BJ (cell line): Measurements from ENCODE around the gene HOOK2. TPM values are rescaled to one million over a fixed set of nuclear protein-coding genes. Genes with fewer than 3 reads are reported as not detected.

Experiments
- CTCF ChIA-PET: fragments of 350-600 bp; formaldehyde crosslinking; extraction: SDS; loops from one replicate; lab custom pipeline; 2021; ENCODE audit warnings: antibody characterized with exemption, inconsistent platforms; lab: Yijun Ruan, JAX
- POLR2A ChIA-PET: fragments of 300-600 bp; sonication (Branson Sonifier 250); formaldehyde crosslinking; extraction: SDS; loops from one replicate; lab custom pipeline; 2021; ENCODE audit warnings: antibody characterized with exemption; lab: Charles Lee
- DNase-seq: peaks from one replicate; pipeline ENCODE4 v3.0.0-alpha.2; 2011; ENCODE audit warnings: low read depth
- H3K27me3 ChIP-seq: 2 replicates; pipeline ENCODE4 v1.6.0; 2011; ENCODE audit warnings: low read length; ENCODE audit not compliant: control insufficient read depth, insufficient read depth
- H3K36me3 ChIP-seq: 2 replicates; pipeline ENCODE4 v1.5.1; 2011; ENCODE audit warnings: low read length; ENCODE audit not compliant: control insufficient read depth, insufficient read depth
- H3K4me3 ChIP-seq: 2 replicates; pipeline ENCODE4 v1.5.1; 2011; ENCODE audit warnings: low read depth, mild to moderate bottlenecking, control low read depth, low read length
- CTCF ChIP-seq: IDR thresholded peaks from 2 replicates; pipeline ENCODE4 v1.5.1; 2011; ENCODE audit warnings: low read depth, mild to moderate bottlenecking, control low read depth, inconsistent platforms, low read length, moderate library complexity; ENCODE audit not compliant: insufficient read depth
- polyA plus RNA-seq: library from polyadenylated mRNA; depleted of rRNA; stranded (reverse); fragments of >200 nt; gene quantifications from 2 replicates; pipeline ENCODE4 v1.2.3, GENCODE V29; 2011

Gene HOOK2
- polyA plus RNA-seq, 1 experiment: 10.4 TPM

GRCh38 chr19:12806242-12807081 is 31.1 kb upstream of the HOOK2 start, which contains the start of gene RNASEH2A:
RNASEH2A (plus strand) TSS chr19:12806584; CDS start chr19:12806674, 90 bp downstream.
- Histone ChIP-seq H3K4me3 (peak within 1 kb of the TSS; percentile 70), H3K27me3 (no peaks in the 10 kb centered on the region), H3K36me3 (peaks cover 2% of the 10 kb centered on the region; the same call in 1 of the 2 replicates)
- no peak for DNase-seq
- peak; percentile 9; the same call in 1 of the 2 replicates for TF ChIP-seq CTCF
- POLR2A ChIA-PET: interaction anchor here (0.6 kb wide), 1 partner anchor 346 kb away, joined by 3 read pairs; no protein-coding TSS in a partner anchor
- CTCF ChIA-PET: interaction anchor here (0.6 to 17.9 kb wide), 7 partner anchors 9 to 195 kb away, joined by 3 to 874 read pairs (median 7); partner anchors contain the start of gene HOOK2

GRCh38 chr19:12804051-12804450 is 28.7 kb upstream of the HOOK2 start:
- ChIA-PET POLR2A (no interaction called here), CTCF (interaction anchor here (0.5 to 17.9 kb wide), 3 partner anchors 37 to 1506 kb away, joined by 5 to 874 read pairs (median 14); partner anchors contain the start of gene HOOK2)
- Histone ChIP-seq H3K36me3 (peaks cover 6% of the 10 kb centered on the region), H3K27me3 (no peaks in the 10 kb centered on the region), H3K4me3 (no peak overlapping the region)
- TF ChIP-seq CTCF: no peak
- DNase-seq: no peak

GRCh38 chr19:12802267-12803106 is 27.1 kb upstream of the HOOK2 start:
- Histone ChIP-seq H3K36me3 (peaks cover 7% of the 10 kb centered on the region), H3K27me3 (no peaks in the 10 kb centered on the region), H3K4me3 (peak overlapping the region; percentile 93)
- DNase-seq: no peak
- ChIA-PET POLR2A (interaction anchor here (0.5 kb wide), 1 partner anchor 11 kb away, joined by 4 read pairs; no protein-coding TSS in a partner anchor), CTCF (interaction anchor here (0.8 to 17.9 kb wide), 6 partner anchors 12 to 45 kb away, joined by 3 to 874 read pairs (median 4); partner anchors contain the start of gene HOOK2)
- TF ChIP-seq CTCF: no peak

GRCh38 chr19:12801466-12802266 is 26.3 kb upstream of the HOOK2 start, which contains the start of the genes PRDX2 and THSD8:
PRDX2 (minus strand) TSS chr19:12801800; CDS start chr19:12801261, 539 bp downstream.
THSD8 (plus strand) TSS chr19:12802069; CDS start chr19:12802072, 3 bp downstream.
- CTCF ChIA-PET: interaction anchor here (0.8 to 17.9 kb wide), 5 partner anchors 13 to 46 kb away, joined by 3 to 874 read pairs (median 4); partner anchors contain the start of gene HOOK2
- Histone ChIP-seq H3K36me3 (peaks cover 10% of the 10 kb centered on the region), H3K4me3 (peak within 1 kb of the TSS; percentile 93), H3K27me3 (no peaks in the 10 kb centered on the region)
- POLR2A ChIA-PET: interaction anchor here (0.5 kb wide), 1 partner anchor 10 kb away, joined by 4 read pairs; no protein-coding TSS in a partner anchor
- DNase-seq: no peak
- no peak for TF ChIP-seq CTCF
